ENCODE measurements around the gene PCED1B.

PCED1B gene

DNA sequence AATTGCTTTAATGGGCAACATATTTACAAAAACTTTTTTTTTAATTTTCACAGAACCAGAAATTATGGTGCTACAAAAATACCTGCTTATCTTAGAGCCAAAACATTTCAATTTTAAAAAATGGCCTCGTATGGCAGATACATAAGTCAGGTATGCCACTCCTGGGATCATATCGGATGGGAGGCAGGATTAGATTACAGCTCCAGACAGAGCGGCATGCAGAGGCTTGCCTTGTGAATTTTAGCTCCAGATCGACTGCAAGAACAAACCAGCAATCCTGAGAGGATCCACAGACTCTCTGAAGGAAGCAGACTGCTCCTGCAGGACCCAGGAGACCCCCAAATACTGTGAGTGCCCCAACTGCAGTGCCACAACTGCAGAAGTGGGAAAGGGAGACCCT, 169.7 kb downstream of the PCED1B start:
- Histone ChIP-seq H3K27me3 (replicated peaks; ENCODE audit: control insufficient read depth, insufficient read depth, low read length) (no peaks in the 10 kb centered on the region), H3K4me3 (replicated peaks; ENCODE audit: low read depth, low read length) (no peak overlapping the region), H3K36me3 (ENCODE audit: control insufficient read depth, insufficient read depth, low read length) (no peaks in the 10 kb centered on the region)
- TF ChIP-seq, protein P1, sequence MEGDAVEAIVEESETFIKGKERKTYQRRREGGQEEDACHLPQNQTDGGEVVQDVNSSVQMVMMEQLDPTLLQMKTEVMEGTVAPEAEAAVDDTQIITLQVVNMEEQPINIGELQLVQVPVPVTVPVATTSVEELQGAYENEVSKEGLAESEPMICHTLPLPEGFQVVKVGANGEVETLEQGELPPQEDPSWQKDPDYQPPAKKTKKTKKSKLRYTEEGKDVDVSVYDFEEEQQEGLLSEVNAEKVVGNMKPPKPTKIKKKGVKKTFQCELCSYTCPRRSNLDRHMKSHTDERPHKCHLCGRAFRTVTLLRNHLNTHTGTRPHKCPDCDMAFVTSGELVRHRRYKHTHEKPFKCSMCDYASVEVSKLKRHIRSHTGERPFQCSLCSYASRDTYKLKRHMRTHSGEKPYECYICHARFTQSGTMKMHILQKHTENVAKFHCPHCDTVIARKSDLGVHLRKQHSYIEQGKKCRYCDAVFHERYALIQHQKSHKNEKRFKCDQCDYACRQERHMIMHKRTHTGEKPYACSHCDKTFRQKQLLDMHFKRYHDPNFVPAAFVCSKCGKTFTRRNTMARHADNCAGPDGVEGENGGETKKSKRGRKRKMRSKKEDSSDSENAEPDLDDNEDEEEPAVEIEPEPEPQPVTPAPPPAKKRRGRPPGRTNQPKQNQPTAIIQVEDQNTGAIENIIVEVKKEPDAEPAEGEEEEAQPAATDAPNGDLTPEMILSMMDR (IDR thresholded peaks at IDR 0.05; ENCODE audit: insufficient read depth, low read length, poor library complexity, severe bottlenecking) = no peak
- DNase-seq (ENCODE audit: extremely low read depth, insufficient read length) = no peak

DNA sequence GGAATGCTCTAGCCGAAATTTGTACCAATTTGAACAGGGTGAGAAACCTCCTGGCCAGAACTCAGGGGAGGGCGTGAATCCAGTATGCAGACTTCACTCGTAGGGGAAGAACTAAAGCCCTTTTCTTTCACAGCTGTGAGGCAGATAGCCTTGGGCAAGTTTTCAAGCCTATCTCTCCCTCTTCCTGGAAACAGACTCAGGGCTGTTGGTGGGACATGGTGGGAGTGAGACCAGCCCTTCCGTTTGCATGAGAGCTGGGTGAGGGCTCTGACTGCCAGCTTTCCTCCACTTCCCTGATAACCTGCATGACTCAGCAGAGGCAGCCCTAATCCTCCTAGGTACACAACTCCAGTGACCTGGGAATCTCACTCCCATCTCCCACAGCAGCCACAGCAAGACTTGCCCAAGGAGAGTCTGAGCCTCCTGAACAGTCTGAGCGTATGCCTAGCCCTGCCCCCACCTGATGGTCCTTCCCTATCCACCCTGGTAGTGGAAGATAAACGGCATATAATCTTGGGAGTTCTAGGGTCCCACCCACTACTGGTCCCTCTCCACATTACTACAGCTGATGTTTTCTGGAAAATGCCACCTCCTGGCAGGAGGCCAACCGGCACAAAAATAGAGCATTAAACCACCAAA, 170.4 kb downstream of the PCED1B start:
- TF ChIP-seq, protein P1 (IDR thresholded peaks at IDR 0.05; ENCODE audit: insufficient read depth, low read length, poor library complexity, severe bottlenecking) = no peak
- Histone ChIP-seq H3K27me3 (replicated peaks; ENCODE audit: control insufficient read depth, insufficient read depth, low read length) (no peaks in the 10 kb centered on the region), H3K36me3 (ENCODE audit: control insufficient read depth, insufficient read depth, low read length) (no peaks in the 10 kb centered on the region), H3K4me3 (replicated peaks; ENCODE audit: low read depth, low read length) (no peak overlapping the region)
- no peak for DNase-seq (ENCODE audit: extremely low read depth, insufficient read length)

DNA sequence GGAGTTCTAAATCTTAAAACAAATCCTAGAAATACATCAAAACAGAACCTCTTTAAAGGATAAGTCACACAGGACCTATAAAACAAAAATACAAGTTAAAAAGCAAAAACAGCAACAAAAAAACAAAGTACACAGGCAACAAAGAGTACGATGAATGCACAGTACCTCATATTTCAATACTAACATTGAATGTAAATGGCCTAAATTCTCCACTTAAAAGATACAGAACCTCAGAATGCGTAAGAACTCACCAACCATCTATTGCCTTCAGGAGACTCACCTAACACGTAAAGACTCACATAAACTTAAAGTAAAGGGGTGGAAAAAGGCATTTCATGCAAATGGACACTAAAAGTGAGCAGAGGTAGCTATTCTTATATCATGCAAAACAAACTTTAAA, 172.5 kb downstream of the PCED1B start:
- H3K4me3 ChIP-seq (replicated peaks; ENCODE audit: low read depth, low read length) = no peak overlapping the region
- TF ChIP-seq, protein P1 (IDR thresholded peaks at IDR 0.05; ENCODE audit: insufficient read depth, low read length, poor library complexity, severe bottlenecking) = no peak
- no peak for DNase-seq (ENCODE audit: extremely low read depth, insufficient read length)
- no peaks in the 10 kb centered on the region for H3K36me3 ChIP-seq (ENCODE audit: control insufficient read depth, insufficient read depth, low read length)
- no peaks in the 10 kb centered on the region for H3K27me3 ChIP-seq (replicated peaks; ENCODE audit: control insufficient read depth, insufficient read depth, low read length)

DNA sequence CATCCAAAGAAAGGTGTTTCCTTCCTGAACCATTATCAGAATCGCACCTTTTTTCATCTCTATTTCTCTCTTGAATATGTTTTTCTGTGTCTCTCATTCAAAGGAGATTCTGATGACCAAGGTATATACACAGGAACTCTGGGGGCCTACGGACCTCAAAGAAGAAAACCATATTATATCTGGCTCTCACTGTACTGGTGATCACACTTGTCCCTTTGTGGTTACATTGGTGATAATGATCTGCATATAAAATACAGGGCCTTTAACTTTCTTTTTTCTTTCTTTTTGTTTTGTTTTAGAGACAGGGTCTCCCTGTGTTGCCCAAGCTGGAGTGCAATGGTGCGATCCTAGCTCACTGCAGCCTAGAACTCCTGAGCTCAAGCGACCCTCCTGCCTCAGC, 185.5 kb downstream of the PCED1B start:
- H3K27me3 ChIP-seq (replicated peaks; ENCODE audit: control insufficient read depth, insufficient read depth, low read length) = no peaks in the 10 kb centered on the region
- H3K36me3 ChIP-seq (ENCODE audit: control insufficient read depth, insufficient read depth, low read length) = no peaks in the 10 kb centered on the region
- DNase-seq (ENCODE audit: extremely low read depth, insufficient read length) = no peak
- H3K4me3 ChIP-seq (replicated peaks; ENCODE audit: low read depth, low read length) = no peak overlapping the region
- TF ChIP-seq, protein P1 (IDR thresholded peaks at IDR 0.05; ENCODE audit: insufficient read depth, low read length, poor library complexity, severe bottlenecking) = no peak

DNA sequence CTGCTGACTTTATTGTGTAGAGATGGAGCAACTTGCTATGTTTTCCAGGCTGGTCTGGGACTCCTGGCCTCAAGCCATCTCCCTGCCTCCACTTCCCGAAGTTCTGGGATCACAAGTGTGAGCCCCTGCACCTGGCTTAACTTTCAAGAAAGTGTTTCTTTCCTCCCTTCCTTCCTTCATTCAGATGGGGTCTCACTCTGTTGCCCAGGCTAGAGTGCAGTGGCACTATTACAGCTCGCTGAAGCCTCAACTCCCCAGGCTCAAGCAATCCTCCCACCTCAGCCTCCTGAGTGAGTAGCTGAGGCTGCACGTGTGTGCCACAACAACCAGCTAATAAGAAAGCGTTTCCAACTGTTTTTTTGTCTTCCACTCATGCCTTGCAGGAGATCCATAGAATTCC, 186.0 kb downstream of the PCED1B start:
- no peak for DNase-seq (ENCODE audit: extremely low read depth, insufficient read length)
- no peaks in the 10 kb centered on the region for H3K36me3 ChIP-seq (ENCODE audit: control insufficient read depth, insufficient read depth, low read length)
- no peak overlapping the region for H3K4me3 ChIP-seq (replicated peaks; ENCODE audit: low read depth, low read length)
- TF ChIP-seq, protein P1 (IDR thresholded peaks at IDR 0.05; ENCODE audit: insufficient read depth, low read length, poor library complexity, severe bottlenecking) = no peak
- H3K27me3 ChIP-seq (replicated peaks; ENCODE audit: control insufficient read depth, insufficient read depth, low read length) = no peaks in the 10 kb centered on the region

DNA sequence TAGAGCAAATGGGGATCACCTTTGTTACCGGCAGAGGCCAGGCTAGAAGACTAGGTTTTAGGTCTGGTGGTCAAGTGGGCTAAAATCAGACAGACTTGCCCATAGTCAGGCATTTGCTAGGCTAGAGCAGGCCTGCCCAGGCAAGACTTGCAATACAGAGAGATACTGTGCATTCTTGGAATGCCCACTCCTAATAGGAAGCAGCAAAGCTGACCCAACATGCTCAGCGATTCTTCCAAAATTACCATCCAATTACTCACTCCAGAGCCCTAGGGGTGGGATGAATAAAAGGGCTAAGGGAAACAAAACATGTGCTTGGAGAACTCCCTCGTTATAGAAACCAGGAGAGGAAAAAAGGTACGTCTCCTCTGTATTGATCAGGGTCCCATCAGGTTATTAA, 188.2 kb downstream of the PCED1B start:
- TF ChIP-seq, protein P1 (IDR thresholded peaks at IDR 0.05; ENCODE audit: insufficient read depth, low read length, poor library complexity, severe bottlenecking) = no peak
- Histone ChIP-seq H3K4me3 (replicated peaks; ENCODE audit: low read depth, low read length) (no peak overlapping the region), H3K36me3 (ENCODE audit: control insufficient read depth, insufficient read depth, low read length) (no peaks in the 10 kb centered on the region), H3K27me3 (replicated peaks; ENCODE audit: control insufficient read depth, insufficient read depth, low read length) (no peaks in the 10 kb centered on the region)
- no peak for DNase-seq (ENCODE audit: extremely low read depth, insufficient read length)

Measured in GM06990 (cell line).